Stimulated activated memory B cell treated with anti-CD40 and anti-IgM and Interleukin-4, amounts not matched to agents 10 μg/mL and 1 μg/mL and 100 μg/mL, for 72 hours (primary cell): ENCODE results near the gene PDGFA.

Source experiments
- ATAC-seq: fragments of 150-1000 bp; cut with Tn5 transposase; 2 replicates; pipeline ENCODE4 v1.10.0; 2021
- H3K27ac Mint-ChIP-seq: one replicate; pipeline ENCODE4 v1.8.0; 2022; ENCODE audit warnings: mild to moderate bottlenecking, mixed read lengths
- H3K27me3 Mint-ChIP-seq: one replicate; pipeline ENCODE4 v1.8.0; 2022; ENCODE audit warnings: mixed read lengths
- H3K36me3 Mint-ChIP-seq: one replicate; pipeline ENCODE4 v1.8.0; 2022; ENCODE audit warnings: mixed read lengths
- H3K4me1 Mint-ChIP-seq: one replicate; pipeline ENCODE4 v1.8.0; 2022; ENCODE audit warnings: mixed read lengths
- H3K4me3 Mint-ChIP-seq: one replicate; pipeline ENCODE4 v1.8.0; 2022; ENCODE audit warnings: mild to moderate bottlenecking, moderate library complexity, mixed read lengths
- H3K9me3 Mint-ChIP-seq: one replicate; pipeline ENCODE4 v1.8.0; 2022; ENCODE audit warnings: mixed read lengths

The PDGFA gene

GRCh38 chr7:464454-465401 is 54.9 kb downstream of the PDGFA start:
- Mint-ChIP-seq H3K4me3 (no peak overlapping the region), H3K9me3 (peaks cover 19% of the 10 kb centered on the region), H3K27ac (no peak overlapping the region), H3K36me3 (no peaks in the 10 kb centered on the region), H3K4me1 (no peaks in the 10 kb centered on the region), H3K27me3 (peaks cover 13% of the 10 kb centered on the region)
- no peak for ATAC-seq

- no peak for ATAC-seq
- Mint-ChIP-seq H3K4me1 (no peaks in the 10 kb centered on the region), H3K27me3 (peaks cover 13% of the 10 kb centered on the region), H3K9me3 (peaks cover 19% of the 10 kb centered on the region), H3K4me3 (no peak overlapping the region), H3K27ac (no peak overlapping the region), H3K36me3 (no peaks in the 10 kb centered on the region)
Observed at GRCh38 chr7:463817-464453, 55.7 kb downstream of the PDGFA start.

GRCh38 chr7:463362-463781 is 56.3 kb downstream of the PDGFA start:
- ATAC-seq = peak; percentile 6
- H3K27ac Mint-ChIP-seq = no peak overlapping the region
- no peaks in the 10 kb centered on the region for H3K4me1 Mint-ChIP-seq
- H3K4me3 Mint-ChIP-seq = no peak overlapping the region
- peaks cover 14% of the 10 kb centered on the region for H3K9me3 Mint-ChIP-seq
- H3K27me3 Mint-ChIP-seq = peaks cover 13% of the 10 kb centered on the region
- H3K36me3 Mint-ChIP-seq = no peaks in the 10 kb centered on the region

- Mint-ChIP-seq H3K36me3 (no peaks in the 10 kb centered on the region), H3K4me3 (no peak overlapping the region), H3K4me1 (no peaks in the 10 kb centered on the region), H3K9me3 (peaks cover 5% of the 10 kb centered on the region), H3K27me3 (peaks cover 13% of the 10 kb centered on the region), H3K27ac (no peak overlapping the region)
- ATAC-seq = no peak
Observed at GRCh38 chr7:462173-463103, 57.2 kb downstream of the PDGFA start.

DNA sequence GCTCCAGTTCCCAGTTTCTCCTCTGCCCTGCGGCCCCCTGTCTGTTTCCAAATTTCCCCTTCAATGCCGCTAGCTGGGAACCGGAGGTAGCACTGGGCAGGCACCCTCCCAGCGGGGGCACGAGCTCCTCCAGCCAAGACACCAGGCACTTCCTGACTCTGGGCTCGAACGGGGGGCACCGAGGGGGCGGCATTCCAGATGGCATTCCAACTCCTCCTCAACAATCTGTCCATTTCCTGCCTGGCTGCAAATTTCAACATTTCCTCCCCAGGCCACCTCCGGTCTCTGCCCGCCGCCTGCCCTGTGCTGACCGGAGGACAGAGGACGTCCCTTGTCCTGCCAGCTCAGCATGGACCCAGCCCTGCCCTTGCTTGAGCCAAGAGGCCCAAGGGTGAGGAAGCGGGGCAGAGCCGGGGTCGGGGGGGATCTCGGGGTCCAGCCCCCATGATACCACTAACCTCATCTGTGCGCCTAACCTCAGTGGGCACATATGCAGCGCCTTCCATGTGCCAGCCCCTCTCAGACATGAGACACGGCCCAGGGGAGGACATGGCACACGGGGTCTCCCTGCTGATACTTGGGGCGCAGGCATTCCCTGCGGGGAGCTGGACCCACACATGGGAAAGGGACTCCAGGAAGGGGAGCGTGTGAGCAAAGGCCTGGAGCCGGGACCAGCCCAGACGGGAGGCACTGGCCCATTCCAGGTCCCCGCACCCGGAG is 58.0 kb downstream of the PDGFA start:
- Mint-ChIP-seq H3K36me3 (no peaks in the 10 kb centered on the region), H3K27ac (no peak overlapping the region), H3K4me3 (no peak overlapping the region), H3K4me1 (no peaks in the 10 kb centered on the region), H3K9me3 (no peaks in the 10 kb centered on the region), H3K27me3 (peaks cover 13% of the 10 kb centered on the region)
- ATAC-seq = no peak

DNA sequence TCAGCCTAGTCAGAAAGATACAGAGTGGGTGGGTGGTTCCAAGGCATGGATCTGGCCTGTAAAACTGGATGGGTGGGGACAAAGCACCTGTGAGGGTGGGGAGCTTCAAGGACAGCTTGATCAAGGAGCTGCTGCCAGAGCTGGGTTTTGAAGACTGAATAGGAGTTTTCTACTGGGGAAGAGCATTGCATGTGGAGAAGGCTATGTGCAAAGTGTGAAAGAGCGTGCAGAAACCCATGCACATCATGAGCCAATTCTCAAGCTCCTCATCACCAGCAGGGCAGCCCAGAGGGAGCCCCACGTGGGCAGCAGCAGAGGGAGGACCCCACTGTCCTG is 58.6 kb downstream of the PDGFA start:
- H3K36me3 Mint-ChIP-seq = no peaks in the 10 kb centered on the region

GRCh38 chr7:460374-461116 is 59.1 kb downstream of the PDGFA start:
- H3K27ac Mint-ChIP-seq = no peak overlapping the region
- no peak for ATAC-seq

More for the DNA sequence above, 58.6 kb downstream of the PDGFA start:
- Mint-ChIP-seq H3K4me3 (no peak overlapping the region), H3K4me1 (no peaks in the 10 kb centered on the region), H3K9me3 (no peaks in the 10 kb centered on the region), H3K27me3 (peaks cover 13% of the 10 kb centered on the region), H3K27ac (no peak overlapping the region)
- ATAC-seq = no peak

DNA sequence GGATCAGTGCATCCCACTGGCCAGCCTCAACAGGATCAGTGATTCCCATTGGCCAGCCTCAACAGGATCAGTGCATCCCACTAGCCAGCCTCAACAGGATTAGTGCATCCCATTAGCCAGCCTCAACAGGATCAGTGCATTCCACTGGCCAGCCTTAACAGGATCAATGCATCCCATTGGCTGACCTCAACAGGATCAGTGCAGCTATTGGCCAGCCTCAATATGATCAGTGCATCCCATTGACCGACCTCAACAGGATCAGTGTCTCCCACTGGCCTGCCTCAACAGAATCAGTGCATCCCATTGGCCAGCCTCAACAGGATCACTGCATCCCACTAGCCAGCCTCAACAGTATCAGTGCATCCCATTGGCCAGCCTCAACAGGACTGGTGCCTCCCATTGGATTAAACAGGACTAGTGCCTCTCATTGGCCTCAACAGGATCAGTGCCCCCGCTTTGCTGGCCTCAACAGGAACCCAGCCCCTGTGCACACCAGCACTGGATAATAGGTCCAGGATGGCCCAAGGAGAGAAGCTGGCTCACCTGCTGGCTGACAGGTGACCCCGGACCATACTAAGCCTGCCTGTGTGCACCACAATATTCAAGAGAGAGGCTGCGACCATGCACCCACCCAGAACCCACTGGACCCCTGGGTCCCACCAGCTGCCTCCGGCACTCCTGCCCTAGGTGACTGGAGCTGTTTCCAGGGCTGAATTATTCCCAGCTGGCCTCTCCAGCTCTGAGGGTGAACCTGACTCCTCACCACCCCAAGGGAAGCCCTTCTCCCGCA is 59.9 kb downstream of the PDGFA start:
- no peaks in the 10 kb centered on the region for H3K36me3 Mint-ChIP-seq
- H3K4me3 Mint-ChIP-seq = no peak overlapping the region
- ATAC-seq = no peak
- peaks cover 16% of the 10 kb centered on the region for H3K27me3 Mint-ChIP-seq
- no peak overlapping the region for H3K27ac Mint-ChIP-seq
- no peaks in the 10 kb centered on the region for H3K4me1 Mint-ChIP-seq
- no peaks in the 10 kb centered on the region for H3K9me3 Mint-ChIP-seq

More at GRCh38 chr7:460374-461116, 59.1 kb downstream of the PDGFA start:
- Mint-ChIP-seq H3K27me3 (peaks cover 13% of the 10 kb centered on the region), H3K36me3 (no peaks in the 10 kb centered on the region), H3K4me3 (no peak overlapping the region), H3K9me3 (no peaks in the 10 kb centered on the region), H3K4me1 (no peaks in the 10 kb centered on the region)

DNA sequence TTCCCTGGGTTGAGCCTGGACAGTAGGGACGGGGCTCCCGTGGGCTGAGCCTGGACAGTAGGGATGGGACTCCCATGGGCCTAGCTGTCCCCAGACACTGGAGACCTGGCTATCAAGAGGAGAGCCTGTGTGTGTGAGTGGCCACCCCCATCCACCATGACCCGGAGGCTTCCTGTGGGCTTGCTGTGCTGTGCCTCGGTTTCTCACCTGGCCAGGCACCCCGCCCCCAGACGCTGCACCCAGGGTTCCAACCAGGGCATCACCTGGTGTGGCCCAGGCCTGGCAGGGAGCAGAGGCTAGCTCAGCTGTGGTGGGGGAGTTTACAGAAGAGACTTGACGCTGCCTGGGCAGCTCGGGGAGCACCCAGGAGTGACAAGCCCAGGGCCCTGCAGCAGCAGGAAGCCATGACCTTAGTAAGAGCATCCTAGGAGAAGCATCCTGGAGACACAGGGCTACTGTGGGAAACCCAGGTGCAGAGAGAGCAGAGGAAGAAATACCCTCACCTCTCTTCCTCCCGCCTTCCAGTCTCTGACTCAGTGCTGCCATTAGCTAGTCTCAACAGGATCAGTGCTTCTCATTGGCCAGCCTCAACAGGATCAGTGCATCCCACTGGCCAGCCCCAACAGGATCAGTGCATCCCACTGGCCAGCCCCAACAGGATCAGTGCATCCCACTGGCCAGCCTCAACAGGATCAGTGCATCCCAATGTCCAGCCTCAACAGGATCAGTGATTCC is 61.0 kb downstream of the PDGFA start:
- no peak overlapping the region for H3K4me3 Mint-ChIP-seq
- H3K4me1 Mint-ChIP-seq = no peaks in the 10 kb centered on the region
- no peaks in the 10 kb centered on the region for H3K9me3 Mint-ChIP-seq
- no peak overlapping the region for H3K27ac Mint-ChIP-seq
- peaks cover 25% of the 10 kb centered on the region for H3K27me3 Mint-ChIP-seq
- no peak for ATAC-seq
- H3K36me3 Mint-ChIP-seq = no peaks in the 10 kb centered on the region

GRCh38 chr7:457814-458510 is 61.7 kb downstream of the PDGFA start:
- no peaks in the 10 kb centered on the region for H3K9me3 Mint-ChIP-seq
- H3K27me3 Mint-ChIP-seq = peaks cover 33% of the 10 kb centered on the region
- ATAC-seq = peak; percentile 62
- no peaks in the 10 kb centered on the region for H3K36me3 Mint-ChIP-seq
- H3K27ac Mint-ChIP-seq = no peak overlapping the region
- no peak overlapping the region for H3K4me3 Mint-ChIP-seq
- H3K4me1 Mint-ChIP-seq = no peaks in the 10 kb centered on the region

DNA sequence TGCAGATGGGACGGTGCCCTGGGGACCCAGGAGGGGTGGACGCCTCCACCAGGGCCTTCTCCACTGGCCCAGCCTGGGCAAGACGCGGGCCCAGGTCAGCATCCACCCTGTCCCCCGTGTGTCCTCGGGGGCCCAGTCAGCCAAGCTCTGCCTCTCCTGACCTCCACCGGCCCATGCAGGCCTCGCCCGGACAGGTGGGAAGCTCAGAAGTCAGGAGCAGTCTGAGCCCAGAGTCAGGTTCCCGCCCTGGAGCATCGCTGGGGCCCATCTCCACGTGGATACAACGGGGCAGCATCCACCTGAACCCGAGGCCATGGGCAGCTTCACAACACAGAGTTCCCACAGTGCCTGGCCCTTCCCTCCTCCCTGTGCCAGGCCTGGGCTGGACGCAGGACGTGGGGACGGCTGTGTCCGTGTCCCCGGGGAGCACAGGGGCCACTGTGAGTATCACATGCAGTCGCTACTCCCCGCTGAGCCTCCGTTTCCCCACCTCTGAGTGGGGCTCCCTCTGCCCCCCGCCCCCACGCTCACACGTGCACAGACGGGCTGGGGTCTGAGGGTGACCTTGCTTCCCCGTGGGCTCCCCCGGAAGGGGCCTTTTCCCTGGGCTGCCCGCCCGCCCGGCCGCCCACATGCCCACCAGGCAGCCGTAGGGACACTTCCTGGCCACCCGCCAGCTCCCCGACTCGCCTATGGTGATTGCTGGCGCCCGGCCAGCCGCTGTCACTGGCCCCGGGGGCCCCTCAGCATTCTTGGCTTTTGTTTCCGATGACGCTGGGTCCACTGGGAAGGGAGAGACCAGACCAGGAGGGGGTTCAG is 64.3 kb downstream of the PDGFA start:
- no peaks in the 10 kb centered on the region for H3K9me3 Mint-ChIP-seq
- no peaks in the 10 kb centered on the region for H3K36me3 Mint-ChIP-seq
- peaks cover 44% of the 10 kb centered on the region for H3K27me3 Mint-ChIP-seq
- H3K4me3 Mint-ChIP-seq = no peak overlapping the region
- H3K4me1 Mint-ChIP-seq = peaks cover 21% of the 10 kb centered on the region
- H3K27ac Mint-ChIP-seq = no peak overlapping the region
- peak; percentile 10 for ATAC-seq
